Hypothalamus (tissue), 51 donors: Measurements from ENCODE around the gene SECISBP2L.

ENCODE experiments used
- DNase-seq, 51 donors: peaks; one replicate each; lab custom pipeline; 2025; lab: John Stamatoyannopoulos, UW

Gene SECISBP2L

DNA sequence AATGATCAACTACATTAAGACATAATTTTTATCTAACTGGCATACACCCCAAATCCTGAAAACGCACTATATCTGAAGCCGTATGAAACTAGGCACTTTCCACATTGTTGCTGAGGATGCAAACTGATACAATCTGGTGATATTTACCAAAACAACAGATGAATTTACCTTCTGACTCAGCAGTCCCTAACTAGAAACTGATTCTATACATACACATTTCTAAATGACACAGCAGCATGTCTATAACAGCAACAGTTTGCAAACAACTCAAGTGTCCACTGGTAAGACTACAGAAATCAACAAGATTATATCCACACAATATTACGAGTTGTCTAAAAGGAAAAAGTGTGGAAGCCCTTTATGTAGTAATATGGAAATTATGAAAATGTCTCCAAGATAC, 22.9 kb downstream of the SECISBP2L start:
- DNase-seq = no peak

DNA sequence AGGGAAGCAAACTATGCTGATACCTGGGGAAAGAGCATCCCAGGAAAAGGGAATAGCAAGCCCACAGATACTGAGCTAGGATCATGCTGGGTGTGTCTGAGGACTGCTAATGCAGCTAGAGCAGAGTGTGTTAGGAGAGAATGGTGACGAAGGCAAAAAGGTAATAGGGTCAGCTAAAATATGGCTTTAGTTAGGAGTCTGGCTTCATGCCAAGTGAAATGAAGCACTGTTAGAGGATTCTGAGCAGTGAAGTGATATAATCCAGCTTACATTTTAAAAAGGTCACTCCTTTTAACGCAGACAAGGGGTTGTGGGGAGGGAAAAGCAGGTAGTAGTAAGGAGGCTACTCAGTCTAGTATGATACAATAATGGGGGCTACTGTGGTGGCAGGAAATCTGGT, 30.4 kb downstream of the SECISBP2L start:
- no peak for DNase-seq

DNA sequence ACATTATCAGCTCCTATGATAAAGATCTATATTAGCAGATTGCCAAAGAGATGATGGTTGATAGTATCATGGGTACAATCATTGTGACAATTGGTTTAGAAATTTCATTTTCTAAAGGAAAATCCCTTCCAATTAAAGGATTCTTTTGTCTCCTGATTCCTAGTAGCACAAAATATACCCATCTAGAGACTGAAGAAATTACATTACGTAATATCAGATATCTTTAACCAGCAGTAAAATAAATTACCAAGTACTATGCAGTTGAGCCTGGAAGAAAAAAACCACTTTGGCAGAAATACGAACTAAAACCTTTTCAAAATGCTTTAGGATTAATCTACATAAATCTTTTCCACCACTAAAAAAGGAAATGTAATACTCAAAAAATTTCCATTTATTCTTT, 46.9 kb downstream of the SECISBP2L start:
- no peak for DNase-seq

DNA sequence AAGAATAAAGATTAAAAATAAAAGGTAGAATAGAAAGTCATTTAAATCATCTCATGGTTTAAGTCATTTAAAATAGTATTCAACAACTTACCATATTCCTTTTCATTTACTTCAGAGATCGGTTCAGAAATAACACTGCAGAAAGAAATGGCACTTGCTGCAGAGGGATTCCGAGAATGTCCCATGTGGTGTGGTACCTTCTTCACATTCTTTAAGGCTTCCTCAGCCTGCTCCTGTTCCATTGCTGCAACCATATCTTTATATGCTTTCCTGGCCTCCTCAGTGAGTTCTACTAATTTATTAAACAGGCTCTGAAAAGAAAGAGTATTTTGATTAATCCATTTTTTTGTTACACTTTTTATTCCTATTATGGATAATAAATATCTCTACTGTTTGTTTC, 50.0 kb downstream of the SECISBP2L start:
- DNase-seq = no peak

DNA sequence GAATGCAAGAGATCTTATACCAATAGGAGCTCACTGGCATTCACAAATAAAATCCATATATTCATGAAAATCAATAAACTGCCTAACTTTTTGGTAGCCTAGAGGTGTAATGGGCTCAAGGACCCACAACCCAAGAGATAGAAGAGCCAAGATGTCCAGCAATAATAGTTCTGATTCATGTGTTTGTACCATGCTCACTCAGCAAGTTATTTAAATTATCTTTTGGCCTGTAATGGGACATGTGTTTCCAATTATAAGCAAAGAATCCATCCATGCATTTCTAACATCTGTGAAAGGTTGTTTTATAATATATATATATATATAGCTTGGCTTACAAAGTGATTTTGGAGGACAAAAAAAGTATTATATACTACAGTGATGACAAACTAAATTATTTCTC, 52.9 kb downstream of the SECISBP2L start:
- DNase-seq = no peak

DNA sequence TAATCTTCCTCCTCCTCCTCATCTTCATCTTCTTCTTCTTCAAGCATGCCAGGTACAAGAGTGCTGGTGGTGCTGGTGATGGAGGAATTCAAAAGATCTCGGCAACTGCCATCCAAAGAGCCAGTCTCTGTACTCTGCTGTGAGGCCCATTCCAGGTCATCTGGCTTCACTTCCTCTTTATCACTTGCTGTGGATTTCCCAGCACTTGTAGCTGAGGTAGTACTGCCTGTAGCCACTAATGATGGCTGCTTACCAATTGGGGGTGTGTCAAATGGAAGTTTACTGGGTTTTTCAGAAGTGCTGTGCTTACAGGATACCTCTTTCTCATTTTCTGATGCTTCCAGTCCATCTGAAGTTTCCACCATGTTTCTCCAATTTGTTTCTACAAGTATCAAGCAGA, 53.7 kb downstream of the SECISBP2L start:
- no peak for DNase-seq

DNA sequence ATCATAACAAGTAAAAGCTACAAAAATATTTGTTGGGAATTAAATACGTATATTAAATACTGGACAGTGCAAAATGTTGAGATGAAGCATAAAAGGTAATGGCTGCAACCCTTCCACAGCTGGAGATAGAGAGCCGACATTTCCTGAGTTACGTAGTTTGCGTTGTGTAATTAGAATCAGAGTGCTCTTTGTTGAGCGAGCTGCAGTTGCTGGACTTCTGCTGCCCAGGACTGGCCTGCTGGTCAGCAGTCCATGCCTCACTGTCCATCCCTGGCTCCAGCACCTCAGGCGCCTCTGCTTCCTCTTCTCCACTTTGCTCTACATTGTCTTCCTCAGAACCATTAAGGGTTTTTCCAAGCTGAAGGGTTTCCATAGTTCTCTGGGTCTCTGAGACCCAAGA, 54.1 kb downstream of the SECISBP2L start:
- DNase-seq = peak in 7 of 51 donors; percentile 5 to 25 (median 18)

DNA sequence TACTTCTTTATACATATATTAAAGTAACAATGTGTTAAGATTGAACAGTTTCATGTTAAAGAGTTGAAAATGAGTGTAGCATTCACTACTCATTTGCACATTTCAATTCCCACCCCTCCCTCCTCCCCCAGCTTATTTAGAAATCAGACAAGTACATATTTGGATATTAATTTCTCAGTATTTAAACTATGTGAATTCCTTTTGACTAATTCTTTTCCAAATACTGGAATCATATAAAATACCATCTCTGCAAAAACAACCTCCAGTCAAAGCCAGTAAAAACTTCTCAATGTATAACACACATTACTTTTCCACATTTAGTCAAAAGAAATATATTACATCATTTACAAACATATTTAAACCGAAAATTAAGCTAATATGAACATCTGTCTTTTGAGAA, 57.1 kb downstream of the SECISBP2L start:
- no peak for DNase-seq

DNA sequence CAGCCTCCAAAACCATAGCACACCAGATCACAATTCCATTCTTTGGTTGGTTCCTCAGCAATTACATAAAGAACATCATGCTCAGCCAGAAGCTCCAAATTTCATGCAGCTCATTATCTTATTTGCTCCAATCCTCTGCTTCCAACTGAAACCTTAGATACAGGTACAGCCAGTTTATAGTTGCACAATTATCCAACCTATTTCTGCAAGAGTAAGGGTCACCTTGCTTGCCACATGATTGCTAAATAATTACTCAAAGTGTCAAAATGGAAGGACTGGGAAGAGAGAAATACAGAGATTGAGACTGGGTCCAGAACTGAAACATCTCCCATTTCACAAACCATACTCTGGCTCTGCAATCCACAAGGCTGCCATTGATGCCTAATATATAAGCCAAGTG, 59.1 kb downstream of the SECISBP2L start:
- DNase-seq = no peak

DNA sequence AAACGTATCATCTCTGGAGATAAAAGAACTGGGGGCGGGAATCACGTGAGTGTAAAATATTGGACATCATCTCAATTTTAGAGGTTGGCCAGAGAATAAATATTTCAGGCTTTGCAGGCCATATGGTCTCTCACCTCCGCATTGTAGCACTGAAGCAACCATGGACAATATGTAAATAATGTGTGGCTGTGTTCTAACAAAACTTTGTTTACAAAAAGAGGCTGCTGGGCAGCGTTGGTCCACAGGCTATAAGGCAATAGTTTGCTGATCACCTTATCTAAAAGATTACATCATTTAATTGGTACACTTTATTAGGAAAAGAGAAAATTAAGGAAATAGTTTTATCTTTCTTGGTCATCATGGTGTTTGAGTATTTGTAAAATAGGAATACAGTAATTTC, 60.0 kb downstream of the SECISBP2L start:
- no peak for DNase-seq

DNA sequence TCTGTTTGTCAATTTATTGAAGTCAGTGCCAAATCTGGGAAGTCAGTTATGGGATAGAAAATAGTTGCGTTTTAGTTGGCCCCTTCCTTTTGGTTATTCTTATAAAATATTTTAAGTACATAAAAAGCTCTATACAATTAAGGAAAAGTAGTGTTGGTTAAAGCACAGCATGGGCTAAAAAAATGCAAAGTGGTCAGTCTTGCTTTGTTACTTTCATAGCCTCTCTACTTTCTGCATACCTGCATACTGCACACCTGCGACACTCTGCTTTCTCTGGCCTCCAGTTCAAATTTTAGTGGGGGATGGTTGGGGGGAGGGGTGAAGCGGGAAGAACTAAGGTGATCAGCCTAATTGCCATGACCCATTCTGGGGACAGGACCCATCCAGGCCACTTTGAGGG, 60.7 kb downstream of the SECISBP2L start:
- no peak for DNase-seq

DNA sequence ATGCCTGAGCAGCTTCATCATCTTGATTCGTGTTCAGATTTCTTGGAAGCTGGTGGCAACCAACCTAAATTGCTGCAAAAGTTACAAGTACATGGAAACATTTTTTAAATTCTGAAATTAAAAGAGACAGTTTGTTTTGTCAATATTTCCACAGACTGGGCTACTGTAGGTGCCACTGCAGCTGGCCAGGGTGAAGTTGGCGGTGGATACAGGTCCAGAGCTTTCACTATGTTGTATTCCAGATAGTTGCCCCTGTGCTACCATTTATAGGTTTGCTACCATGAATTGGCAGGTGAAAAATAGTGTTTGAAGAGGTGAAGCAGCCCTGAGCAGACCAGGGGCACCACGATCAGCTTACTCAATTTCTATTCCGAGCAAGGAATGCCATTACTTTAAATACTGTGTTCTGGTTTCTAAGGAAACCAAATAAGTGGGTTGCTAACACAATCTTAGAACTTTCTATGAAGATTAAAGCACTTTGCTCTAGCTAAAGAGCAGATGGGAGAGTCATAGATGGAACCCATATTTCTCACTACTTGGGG, 61.4 kb downstream of the SECISBP2L start:
- DNase-seq = no peak

DNA sequence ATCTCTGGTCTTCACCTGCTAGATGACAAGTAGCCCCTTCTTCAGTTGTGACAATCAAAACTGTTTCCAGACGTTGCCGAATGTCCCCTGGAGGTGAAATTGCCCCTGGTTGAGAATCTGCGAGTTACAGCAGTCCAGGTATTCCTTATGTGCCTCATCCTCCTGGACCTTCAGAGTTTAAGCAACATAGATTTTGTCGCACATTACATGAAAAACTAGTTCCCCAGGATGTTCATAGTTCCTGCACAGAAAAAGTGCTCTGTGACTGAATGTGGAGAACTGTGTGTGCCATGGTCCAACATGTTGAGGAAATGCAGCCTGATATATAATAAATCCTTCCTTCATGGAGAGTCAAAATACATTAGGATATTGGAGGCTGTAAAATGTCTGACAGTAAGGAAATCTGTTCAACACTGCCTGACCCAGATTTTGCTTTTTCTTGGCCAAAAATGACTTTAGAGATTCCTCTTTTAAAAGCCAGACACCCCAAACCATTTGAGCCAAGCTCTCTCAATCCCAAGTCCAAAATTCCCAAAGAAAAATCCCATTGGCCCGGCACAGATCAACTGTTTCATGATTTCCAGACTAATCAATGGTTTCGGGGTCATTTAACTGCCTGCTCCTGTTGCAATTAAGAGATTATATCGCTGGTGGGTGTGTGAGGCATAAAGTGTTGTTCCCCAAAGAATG, 62.1 kb downstream of the SECISBP2L start:
- DNase-seq = no peak

DNA sequence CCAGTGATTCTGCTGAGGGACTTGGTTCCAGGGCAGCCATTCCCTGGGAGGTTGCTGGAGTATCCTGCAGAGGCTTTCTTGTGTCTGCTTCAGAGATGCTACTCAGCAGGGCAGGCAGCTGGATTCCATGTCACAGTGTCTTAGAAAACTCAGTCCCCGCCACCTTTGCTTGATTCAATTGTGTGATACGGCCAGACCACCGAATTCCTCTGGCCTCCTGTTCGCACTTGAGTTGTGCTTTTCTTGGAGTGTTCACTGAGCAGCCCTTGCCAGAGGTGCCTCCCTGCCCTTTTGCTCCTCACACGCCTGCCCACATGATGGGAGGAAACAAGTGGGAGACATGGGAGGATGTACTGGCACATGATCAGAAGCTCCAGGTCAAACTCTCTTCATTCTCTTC, 62.9 kb downstream of the SECISBP2L start:
- DNase-seq = no peak

DNA sequence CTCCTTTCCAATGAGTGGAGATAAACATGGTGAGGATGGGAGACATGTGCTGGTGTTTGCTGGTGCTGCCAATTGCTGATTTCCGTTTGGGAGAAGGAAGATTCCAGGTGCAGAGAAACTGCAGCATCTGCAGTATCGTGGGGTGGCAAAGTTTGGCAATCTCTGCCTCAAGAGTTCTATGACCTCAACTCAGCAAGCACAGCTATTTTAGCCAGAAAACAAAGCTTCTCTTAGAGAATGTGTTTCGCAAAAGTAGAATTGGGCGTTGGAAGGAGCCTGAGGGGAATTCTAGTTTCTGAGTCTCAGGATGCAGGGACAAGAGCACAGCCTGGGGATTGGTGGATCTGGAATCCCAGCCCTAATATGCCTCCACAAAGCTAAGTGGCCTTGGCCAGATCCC, 64.3 kb downstream of the SECISBP2L start:
- DNase-seq = no peak

DNA sequence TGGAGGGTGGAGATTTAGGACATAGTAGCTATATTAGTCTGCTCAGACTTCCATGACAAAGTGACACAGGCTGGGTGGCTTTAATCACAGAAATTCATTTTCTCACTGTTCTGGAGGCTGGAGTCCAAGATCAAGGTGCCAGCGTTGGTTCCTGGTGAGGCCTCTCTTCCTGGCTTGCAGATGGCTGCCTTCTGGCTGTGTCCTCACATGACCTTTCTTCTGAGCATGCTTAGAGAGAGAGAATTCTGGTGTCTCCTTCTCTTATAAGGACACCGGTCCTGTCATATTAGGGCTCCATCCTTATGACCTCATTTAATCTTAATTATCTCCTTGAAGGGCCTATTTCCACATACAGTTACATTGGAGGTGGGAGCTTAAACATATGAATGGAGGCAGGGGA, 67.6 kb downstream of the SECISBP2L start:
- no peak for DNase-seq

DNA sequence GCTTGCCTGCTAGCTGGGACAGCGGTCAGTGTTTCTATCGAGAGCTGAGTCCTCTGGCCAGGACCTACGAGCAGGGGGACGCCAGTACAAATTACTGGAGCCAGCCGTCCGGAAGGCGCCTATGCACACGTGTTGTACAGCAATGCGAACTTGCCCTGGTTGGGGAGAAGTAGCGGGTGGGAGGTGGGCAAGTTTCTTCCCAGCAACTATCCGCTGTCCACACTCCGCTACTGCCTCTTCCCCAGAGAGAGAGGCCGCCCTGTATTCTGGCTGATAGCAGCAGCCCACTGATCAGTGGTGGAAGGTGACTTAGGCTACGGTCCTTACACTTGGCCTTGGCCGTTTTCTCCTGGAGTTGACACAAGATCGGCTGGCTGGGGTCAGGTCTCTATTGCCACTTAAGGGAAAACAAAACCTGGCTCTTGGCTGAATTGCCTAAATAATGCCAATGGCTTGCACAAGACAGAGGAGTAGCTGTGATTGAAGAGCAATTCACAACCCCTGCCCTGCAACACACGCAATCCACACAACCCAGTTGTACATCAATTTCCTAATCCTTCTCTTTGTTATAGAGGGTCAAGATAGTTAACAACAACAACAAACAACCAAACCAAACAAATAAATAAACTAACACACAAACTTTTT, 69.7 kb downstream of the SECISBP2L start:
- peak in 23 of 51 donors; percentile 26 to 80 (median 56) for DNase-seq

DNA sequence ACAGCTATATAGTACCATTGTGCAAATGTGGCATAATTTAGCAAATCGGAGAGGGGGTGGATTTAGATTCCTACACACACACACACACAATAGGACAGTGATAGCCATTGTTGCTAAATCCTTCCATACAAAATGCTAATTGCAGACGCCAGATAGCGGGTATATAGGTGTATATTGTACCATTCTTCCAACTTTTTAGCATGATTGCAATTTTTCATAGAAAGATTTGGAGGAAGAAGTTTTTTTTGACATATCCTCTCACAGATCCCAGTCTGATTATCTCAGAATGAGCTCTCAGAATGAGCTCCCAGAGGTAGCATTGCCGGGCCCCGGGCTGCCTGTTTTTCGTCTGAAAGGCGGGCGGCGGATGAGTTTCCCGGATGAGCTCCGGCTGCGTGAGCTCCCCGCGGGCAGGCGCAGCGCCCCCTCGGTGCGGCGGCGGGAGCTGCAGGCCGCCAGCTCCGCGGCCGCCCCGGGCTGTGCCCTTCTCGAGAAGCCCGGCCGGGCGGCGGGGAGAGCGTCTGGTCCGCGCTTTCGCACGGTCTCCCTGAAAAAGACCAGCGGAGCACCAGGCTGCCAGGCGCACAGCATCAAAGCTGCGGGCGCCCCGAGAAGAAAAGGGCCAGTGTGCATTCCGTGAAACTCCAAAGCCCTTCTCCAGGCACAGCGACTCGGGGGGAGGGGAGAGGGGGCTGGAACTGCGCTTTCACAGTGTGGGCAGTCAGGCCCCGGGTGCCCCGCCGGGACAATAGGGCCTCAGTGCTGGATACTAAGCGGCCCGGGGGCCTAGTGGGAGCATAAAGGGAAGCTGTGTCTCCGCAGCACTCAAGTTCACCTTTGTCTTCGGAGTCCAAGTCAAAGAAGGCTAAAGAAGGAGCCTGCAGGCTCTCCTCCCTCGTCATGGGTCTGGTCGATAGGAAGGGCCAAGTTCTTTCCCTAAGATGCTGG, 70.5 kb downstream of the SECISBP2L start:
- DNase-seq = peak; percentile 56 to 97 (median 89)

DNA sequence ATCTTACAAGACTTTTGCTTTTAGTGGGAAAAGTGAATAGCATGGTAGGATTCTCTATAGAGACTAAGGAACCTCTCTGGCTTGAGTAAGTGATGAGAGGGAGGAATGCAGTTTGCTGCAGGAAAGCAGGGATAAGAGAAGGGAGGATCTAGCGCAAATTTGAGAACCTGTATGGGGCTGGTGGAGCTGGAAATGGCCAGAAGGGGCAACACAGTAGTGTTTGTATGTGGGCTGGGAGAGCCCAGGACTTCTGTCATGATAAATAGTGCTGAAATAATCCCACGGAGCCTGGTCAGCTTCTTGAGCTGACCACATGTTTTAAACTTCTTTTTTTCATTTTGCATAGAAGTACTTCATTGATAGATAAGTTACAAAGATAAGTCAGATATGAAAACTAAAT, 71.4 kb downstream of the SECISBP2L start:
- DNase-seq = peak in 3 of 51 donors; percentile 1 to 9 (median 5)

DNA sequence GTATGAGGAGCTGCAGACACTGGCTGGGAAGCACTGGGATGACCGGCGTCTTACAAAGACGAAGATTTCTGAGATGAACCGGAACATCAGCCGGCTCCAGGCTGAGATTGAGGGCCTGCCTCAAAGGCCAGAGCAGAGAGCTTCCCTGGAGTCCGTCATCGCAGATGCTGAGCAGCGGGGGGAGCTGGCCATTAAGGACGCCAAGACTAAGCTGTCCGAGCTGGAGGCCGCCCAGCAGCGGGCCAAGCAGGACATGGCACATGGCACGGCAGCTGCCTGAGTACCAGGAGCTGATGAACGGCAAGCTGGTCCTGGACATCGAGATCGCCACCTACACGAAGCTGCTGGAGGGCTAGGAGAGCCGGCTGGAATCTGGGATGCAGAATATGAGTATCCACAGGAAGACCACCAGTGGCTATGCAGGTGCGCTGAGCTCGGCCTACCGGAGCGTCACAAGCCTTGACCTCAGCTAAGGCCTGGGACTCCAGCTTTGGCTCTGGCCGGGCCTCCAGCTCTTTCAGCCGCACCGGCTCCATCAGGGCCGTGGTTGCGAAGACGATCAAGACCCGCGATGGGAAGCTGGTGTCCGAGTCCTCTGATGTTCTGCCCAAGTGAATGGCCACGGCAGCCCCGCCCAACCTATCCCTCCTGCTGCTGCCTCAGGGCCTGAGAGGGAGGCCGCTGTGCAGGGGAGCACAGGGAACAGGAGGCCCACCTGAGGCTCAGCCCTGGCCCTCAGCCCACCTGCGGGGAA, 73.3 kb downstream of the SECISBP2L start:
- DNase-seq = no peak
